ENCODE measurements around the gene MACF1. TPM values are rescaled to one million over a fixed set of nuclear protein-coding genes. Genes with fewer than 3 reads are reported as not detected.

The MACF1 gene
- total and polyA plus RNA-seq, 2 of the 13 experiments (the other 11 are each of a cell fraction or from before 2014, with no cell fraction given): 36.7 to 65.4 TPM

- no peak for TF ChIP-seq RNF219 (CRISPR knock-in tag; IDR thresholded peaks at IDR 0.05)
- TF ChIP-seq ZNF446 (CRISPR knock-in tag; IDR thresholded peaks at IDR 0.05): no peak
- TF ChIP-seq ZNF782 (CRISPR knock-in tag; IDR thresholded peaks at IDR 0.05; ENCODE audit: borderline replicate concordance): no peak
- TF ChIP-seq HNRNPLL (IDR thresholded peaks at IDR 0.05; ENCODE audit: low read depth, low read length, poor library complexity, severe bottlenecking): peak; percentile 55
- no peak for TF ChIP-seq CCDC6 (CRISPR knock-in tag; IDR thresholded peaks at IDR 0.05)
- TF ChIP-seq ZNF746 (CRISPR knock-in tag; IDR thresholded peaks at IDR 0.05): no peak
- no peak for TF ChIP-seq ZNF616 (CRISPR knock-in tag; IDR thresholded peaks at IDR 0.05; ENCODE audit: low read depth)
- TF ChIP-seq RCOR2 (CRISPR knock-in tag; IDR thresholded peaks at IDR 0.05): no peak
- no peak for TF ChIP-seq ZBTB2 (CRISPR knock-in tag; IDR thresholded peaks at IDR 0.05; ENCODE audit: low read depth)
- TF ChIP-seq, protein P1, sequence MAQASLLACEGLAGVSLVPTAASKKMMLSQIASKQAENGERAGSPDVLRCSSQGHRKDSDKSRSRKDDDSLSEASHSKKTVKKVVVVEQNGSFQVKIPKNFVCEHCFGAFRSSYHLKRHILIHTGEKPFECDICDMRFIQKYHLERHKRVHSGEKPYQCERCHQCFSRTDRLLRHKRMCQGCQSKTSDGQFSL (CRISPR knock-in tag; IDR thresholded peaks at IDR 0.05): no peak
- no peak for TF ChIP-seq JUN (CRISPR knock-in tag; IDR thresholded peaks at IDR 0.05)
- TF ChIP-seq, protein P2, sequence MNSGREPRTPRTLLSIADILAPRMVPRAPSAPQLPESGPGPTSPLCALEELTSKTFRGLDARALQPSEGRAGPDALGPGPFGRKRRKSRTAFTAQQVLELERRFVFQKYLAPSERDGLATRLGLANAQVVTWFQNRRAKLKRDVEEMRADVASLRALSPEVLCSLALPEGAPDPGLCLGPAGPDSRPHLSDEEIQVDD (CRISPR knock-in tag; IDR thresholded peaks at IDR 0.05; ENCODE audit: borderline replicate concordance): peak; percentile 80; the same call in 1 of the 2 replicates
- no peak for TF ChIP-seq RBFOX2 (IDR thresholded peaks at IDR 0.05; ENCODE audit: low read depth, low read length)
- no peak for TF ChIP-seq ZFP36 (IDR thresholded peaks at IDR 0.05; ENCODE audit: borderline replicate concordance, low read depth, low read length, partially characterized antibody)
- no peak for TF ChIP-seq ZNF800 (CRISPR knock-in tag; IDR thresholded peaks at IDR 0.05)
- TF ChIP-seq, protein P3, sequence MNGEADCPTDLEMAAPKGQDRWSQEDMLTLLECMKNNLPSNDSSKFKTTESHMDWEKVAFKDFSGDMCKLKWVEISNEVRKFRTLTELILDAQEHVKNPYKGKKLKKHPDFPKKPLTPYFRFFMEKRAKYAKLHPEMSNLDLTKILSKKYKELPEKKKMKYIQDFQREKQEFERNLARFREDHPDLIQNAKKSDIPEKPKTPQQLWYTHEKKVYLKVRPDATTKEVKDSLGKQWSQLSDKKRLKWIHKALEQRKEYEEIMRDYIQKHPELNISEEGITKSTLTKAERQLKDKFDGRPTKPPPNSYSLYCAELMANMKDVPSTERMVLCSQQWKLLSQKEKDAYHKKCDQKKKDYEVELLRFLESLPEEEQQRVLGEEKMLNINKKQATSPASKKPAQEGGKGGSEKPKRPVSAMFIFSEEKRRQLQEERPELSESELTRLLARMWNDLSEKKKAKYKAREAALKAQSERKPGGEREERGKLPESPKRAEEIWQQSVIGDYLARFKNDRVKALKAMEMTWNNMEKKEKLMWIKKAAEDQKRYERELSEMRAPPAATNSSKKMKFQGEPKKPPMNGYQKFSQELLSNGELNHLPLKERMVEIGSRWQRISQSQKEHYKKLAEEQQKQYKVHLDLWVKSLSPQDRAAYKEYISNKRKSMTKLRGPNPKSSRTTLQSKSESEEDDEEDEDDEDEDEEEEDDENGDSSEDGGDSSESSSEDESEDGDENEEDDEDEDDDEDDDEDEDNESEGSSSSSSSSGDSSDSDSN (CRISPR knock-in tag; IDR thresholded peaks at IDR 0.05): peak; percentile 9; the same call in 1 of the 2 replicates
- TF ChIP-seq IRF2 (CRISPR knock-in tag; IDR thresholded peaks at IDR 0.05): no peak
- no peak for TF ChIP-seq ZNF513 (CRISPR knock-in tag; conservative IDR thresholded peaks at IDR 0.05)
Measured at GRCh38 chr1:39491146-39491921, 286.8 kb downstream of the MACF1 start, which contains the start of gene BMP8A (continued).

All from HepG2 (cell line).